HG03064 (cell line): ENCODE measurements around the gene PCDH1.
"Not testable (repeated sequence)": the region's sequence is repeated elsewhere in the genome, so short reads cannot be mapped to it uniquely, and the experiment has no call there.

Experiments
- ATAC-seq: cut with Tn5 transposase; IDR thresholded peaks from one replicate; pipeline ENCODE4 v1.9.1; 2021; ENCODE audit warnings: low read depth; ENCODE audit not compliant: unreplicated experiment

PCDH1 gene

DNA sequence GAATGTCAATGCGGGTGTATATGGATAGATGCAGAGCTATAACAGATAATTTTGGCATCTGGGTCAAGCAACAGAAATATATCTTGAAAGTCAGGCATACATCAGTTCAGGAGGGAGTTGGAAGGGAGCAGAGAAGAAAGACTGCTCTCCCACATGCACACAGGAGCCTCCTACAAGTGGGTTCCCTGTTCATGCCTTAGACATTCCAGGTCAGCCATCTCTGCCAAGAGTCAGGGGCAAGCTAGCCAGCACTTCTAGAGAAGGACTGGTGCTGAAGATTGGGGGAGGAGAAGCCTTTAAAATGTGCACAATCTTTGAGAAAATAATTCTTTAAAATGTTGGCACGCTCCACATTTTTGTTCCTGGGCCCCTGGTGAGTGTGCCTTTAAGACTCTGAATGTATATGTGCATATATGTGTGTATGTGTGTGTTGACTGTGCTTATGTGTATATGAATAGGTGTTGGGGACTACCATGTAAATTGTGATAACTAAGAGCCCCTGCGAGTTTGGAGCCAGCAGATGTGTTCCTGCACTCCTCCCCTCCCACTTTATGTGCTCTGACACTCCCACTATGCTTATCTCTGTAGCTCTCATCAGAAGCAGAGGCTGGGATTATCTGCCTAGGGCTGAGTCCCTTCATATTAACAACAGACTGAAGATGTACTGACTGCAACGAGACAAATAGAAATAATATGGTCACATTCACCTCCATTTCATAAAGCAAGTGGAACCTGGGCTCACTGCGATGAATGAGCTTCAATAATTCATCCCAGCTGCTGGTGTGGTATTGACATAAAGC, 24.0 kb upstream of the PCDH1 start:
- no peak for ATAC-seq

DNA sequence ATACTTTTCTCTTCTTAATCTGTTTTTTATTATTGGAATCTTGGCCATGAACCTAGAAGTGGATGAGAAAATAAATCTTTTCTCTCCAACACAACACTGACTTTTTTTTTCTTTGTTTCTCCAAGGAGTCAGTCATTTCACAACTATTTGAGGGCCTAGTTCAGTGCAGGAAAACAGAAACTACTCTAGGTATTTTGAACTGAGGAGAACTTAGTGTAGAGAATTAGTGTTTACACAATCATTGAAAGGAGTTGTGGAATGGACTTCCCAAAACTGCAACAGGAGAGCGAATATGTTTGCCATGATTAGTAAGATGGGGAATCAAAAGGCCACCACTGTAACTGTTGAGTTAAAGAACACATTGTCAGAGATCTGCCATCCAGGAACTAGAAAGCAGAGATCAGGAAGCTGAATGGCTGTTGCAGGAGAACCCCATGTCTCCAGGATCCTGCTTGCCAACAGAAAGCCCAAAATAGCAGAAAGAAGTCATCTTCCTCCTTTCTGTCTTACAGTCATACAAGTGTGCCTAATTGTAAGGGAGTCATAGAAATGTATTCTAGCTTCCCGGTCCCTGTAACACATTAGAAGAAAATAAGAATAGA, 20.3 kb upstream of the PCDH1 start:
- no peak for ATAC-seq

DNA sequence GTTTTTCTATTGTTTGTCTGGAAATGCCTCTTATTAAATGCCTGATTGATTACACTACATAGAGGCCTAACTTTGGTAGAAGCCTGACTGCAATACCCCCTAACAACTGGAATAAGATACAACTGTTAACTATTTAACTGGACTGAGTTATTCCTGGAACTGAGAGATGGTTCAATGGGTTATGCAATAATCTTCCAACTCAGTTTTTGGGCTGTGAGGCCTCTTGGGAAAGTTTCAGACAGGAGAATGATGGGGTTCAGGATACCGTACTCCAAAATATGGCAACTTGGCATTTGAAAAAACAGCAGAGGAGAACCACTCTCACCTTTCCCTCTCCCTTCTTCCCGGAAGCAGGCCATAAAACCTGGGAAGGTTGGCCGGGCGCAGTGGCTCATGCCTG, 19.2 kb upstream of the PCDH1 start:
- no peak for ATAC-seq

DNA sequence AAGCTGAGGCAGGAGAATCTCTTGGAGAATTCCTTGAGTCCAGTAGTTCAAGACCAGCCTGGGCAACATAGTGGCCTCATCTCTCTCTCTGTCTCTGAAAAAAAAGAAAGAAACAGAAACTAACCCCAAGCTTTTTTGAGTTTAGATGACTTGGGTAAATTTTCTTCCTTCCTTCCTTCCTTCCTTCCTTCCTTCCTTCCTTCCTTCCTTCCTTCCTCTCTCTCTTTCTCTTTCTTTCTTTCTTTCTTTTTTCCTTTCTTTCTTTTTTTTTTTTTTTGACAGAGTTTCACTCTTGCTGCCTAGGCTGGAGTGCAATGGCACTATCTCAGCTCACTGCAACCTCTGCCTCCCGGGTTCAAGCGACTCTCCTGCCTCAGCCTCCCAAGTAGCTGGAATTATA, 12.2 kb upstream of the PCDH1 start:
- not testable (repeated sequence) for ATAC-seq

DNA sequence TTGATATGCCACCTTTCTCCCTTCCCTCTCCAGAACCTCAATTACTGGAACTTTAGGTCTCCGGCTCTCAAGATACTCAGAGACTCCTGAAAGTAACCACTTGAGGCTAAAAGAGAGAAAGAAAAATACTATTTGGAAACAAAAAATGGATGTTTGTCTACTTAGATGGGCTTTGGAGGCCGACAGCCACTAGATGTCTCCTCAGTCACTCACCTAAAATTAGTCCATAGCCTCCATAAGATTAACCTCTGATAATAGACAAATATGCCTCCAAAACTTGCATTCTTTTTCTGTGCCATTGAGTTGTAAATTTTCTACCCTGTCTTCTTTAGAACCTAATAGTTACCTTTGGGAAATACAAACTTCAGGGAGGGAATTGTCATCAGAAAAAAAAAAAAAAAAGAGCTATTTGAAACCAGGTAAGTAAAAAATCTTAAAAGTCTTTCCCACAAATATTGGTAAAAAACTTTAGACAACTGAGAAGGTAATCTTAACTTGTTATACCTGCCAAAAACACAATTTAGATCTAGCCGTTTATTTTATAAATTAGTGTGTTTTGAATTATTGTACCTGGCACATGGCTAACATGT, 11.2 kb upstream of the PCDH1 start:
- ATAC-seq = no peak

DNA sequence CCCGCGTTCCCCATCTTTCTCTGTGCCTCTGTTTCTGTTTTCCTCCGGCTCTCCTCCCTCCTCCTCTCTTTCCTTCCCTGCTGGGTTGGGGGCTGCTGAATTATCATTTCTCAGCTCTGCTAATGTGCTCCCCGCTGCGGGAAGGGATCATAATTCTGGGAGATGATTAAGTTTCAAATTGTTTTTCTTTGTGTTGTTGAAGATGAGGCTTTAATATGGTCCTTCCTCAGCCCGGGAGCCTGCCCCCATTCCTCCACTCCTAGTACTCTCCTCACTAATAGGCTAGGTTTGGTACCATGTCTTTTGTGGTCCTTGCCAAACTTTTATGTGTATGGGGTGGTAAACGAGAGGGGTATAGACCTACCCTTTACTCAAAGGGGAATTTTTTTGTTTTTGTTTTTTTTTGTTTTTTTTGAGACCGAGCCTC, 5.7 kb upstream of the PCDH1 start:
- ATAC-seq = no peak

DNA sequence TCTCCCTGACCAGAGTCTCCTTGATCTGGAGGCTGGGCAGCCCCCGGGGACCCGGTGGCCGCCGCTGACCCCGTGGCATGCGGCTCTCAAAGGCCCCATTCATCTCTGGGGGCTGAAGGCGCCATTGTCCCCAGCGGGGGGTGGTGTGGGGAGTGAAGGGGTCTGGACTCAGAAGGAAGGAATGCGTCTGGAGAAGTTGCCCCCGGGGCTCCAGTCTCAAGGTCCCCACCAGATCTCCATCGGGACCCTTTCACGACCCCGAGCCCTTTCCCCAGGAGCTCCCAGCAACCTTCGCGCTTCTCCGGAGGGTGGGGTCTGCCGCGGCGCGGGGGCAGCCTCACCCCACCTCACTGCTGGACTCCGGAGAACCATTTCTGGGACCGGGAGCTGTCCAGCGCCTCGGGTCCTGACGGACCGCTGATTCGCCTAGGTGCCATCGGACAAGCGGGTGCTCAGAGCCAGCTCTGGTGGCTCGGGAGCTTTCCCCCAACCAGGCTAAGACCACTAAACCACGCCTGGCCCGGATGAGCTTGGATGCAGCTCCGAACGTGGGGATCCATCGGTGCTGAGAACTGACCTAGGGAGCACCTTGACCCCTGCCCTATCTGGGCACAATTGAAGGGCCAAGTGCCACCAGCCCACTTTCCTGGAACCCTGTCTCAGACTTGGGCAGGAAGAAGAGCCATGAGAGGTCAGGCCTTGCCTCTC, 5.1 kb upstream of the PCDH1 start:
- no peak for ATAC-seq

DNA sequence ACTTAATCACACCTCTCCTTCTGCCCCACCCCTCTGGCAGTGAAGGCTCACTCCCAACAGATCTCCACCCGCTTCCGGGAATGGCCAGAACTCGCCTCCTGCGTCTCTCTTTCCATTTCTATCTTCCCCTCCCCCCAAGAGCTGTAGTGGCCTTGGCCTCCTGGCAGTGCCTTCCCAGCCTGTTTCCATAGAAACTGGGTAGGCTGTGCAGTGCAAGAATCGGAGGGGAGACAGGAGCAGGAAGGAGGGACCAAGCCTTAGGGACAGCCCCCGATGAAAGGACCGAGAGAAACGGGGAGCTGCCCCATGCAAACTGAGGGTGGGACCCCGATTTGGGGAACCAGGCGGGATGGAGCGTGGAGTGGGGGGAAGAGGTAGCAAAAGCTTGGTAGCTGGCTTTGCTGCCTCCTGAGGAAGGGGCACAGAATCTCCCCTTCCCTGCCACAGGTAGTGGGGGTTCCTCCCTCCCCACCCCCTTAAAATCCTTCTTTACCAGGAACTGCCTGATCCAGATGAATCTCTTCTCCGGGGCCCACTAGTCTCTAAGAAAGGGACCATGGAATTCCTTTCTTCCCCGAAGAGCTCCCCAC, 4.5 kb upstream of the PCDH1 start:
- no peak for ATAC-seq

DNA sequence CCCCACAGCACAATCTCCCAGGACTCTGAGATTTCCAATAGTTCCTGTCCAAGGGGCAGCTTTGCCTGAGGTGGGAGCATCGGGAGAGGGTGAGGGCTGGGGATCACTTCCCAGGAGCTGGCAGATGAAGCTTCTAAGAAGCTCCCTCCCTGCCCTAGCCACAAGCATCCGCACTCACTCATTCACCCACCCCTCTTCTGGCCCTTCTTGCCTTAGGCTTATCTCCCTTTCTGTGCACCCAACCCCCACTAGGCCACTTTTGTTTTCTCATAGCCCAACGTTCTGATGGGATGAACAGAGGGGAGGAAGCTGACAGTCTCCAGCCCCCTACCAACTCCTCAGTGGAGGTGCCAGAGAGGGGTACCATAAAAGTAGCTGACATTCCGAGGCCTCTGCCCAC, 3.7 kb upstream of the PCDH1 start:
- ATAC-seq = no peak

DNA sequence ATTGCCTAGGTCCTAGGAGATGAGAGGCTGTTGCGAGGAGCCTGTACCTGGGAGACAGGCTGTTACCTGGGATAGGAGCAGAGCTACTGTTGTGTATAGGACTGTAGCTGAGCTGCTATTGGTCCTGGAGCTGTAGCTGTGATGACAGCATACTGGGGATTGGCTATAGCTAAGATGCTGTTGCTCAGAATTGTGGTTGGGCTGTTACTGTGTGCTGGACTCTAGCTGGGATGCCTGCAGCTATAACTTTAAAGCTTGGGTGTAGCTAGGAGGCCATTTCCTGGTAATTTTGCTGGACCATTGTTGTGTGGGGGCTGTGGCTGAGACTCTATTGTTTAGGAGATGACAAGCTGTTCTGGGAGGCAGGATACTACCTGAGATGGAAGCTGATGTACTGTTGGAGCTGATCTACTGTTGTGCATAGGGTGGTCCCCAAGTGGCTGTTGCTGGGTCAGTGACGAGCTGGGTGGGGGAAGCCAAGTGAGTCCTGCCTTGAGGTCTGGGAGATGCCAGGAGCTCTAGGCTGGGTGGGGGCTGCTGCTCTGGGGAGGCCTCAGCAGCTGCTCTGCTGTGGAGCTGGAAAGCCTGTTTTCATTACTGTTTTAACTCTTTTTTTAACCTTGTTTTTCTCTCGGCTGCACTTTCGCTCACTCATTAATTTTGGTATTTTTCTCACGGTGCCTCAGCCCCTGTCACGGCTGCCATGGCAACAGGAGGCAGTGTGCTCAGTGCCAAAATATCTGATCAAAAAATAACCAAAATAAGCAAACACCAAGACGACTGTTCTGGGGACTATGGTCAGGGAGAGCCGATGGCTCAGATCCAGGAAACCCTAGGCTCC, 3.0 kb upstream of the PCDH1 start:
- no peak for ATAC-seq

DNA sequence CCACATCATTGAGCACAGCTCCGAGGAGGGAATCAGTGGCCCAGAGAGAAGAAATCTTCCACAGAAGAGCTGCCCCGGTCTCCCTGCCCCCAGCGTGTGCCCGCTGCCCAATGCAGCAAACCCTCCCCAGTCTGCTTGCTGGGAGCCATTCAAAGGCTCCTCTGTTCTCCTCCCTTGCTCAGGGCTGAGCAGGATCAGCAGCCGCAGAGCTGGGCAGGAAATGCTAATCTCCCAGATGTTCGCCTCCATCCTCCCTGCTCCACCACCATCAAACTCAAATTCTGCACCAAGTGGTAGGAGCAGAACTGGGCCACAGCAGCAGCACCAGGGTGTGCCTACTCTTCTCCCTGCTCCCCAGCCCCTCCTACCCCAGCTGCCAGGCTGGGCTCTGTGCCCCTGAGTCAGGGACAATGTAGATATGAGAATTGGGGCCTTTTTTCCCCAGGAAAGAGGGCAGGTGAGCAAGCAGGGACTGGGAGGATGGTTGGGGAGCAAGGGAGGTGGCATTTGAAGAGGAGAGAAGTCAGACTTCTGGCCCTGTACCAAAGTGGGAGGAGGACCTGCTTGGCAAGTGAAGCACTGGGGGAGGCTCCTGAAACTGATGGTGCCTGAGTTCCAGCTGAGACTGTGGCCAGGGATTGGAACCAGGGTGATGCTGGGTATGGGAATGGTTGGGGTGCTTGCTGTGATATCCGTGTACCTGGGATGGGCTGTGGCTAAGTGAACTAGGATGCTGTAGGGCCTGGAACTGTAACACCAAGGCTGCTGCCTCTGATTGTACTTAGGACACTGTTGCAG, 1.9 kb upstream of the PCDH1 start:
- ATAC-seq = no peak

DNA sequence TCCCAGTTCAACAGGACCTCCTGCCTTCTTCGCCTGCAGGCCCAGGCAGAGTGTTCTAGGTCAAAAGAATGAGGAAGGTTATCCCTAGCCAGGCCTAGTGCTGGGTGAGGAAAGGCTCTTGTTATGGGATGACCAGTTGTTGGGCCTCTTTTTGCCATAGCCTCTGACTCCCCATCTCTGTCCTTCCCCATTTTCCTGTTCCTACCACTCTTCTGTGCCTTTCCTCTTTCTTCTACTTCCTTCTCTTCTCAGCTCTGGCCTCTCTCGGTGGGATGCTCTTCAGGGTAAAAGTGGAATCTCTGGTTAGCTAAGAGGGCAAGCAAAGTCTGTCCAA, 1.2 kb upstream of the PCDH1 start:
- no peak for ATAC-seq

DNA sequence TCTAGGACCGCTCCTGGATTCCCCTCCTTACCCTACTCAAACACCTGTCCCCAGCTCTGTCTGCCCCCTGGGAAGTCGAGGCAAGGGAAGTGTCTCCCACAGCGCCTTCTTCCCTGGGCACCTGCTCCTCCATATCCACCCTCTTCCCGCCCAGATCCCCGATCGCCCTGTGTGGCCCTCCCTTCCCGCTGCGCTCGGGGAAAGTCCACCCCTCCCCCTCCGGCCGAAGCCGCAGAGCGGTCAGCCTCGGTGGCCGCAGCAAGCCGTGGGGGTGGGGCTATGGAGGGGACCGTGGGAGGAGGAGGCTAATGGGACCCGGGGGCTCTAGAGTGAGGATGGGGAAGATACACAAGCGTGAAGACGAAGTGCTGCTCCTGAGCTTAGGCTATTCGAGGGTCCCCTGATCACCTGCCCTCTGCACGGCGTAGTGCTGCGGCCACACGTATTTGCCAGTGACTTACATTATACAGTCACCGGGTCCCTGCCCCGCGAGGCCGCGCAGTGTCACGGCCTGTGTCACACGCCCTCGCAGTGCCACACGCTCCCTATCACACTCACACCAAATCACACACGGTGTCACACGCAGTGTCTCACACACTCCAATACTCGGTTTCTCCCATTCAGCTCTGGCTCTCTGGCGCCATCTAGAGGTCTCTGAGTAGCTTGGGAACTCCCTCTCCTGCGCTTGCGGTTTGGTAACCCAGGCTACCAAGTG, 658 bp upstream of the PCDH1 start:
- ATAC-seq = peak; percentile 89

DNA sequence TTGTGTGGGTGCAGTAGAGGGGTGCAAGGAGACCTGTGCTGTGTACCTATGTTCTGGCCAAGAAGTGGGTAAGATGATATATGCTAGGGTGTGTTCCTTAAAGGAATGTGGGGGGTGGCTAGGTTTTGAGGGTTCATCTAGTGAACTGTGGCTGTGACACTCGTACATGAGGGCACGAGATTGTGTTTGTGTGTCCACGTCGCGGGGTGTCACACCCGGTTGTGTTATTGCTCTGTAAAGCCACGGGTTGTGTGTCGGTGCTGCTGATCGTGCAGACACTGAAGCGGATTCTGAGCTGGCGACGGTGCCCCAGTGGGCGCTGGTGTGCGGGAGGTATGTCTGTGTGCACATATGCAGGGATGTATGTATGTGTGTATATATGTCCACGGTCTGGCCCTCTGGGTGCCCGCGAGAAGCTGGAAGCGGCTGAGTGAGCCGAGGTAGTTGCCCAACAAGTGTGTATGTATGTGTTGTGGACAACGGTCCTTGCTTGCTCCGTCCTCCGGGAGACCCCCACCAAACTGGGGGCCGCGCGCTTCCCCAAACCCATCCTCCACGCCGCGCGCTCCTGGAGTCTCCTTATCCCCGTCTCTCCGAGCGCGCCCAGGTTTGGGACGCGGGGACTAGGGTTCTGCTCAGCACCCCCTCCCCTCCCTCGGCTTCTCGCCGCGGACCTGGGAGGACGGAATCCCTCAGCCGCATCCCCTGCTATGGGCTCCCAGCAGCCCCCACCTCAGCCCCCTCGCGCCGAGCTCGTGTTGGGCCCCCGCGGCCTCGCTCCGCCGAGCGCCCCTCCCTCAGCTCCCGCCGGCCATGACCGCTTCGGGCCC, 639 bp downstream of the PCDH1 start:
- no peak for ATAC-seq

DNA sequence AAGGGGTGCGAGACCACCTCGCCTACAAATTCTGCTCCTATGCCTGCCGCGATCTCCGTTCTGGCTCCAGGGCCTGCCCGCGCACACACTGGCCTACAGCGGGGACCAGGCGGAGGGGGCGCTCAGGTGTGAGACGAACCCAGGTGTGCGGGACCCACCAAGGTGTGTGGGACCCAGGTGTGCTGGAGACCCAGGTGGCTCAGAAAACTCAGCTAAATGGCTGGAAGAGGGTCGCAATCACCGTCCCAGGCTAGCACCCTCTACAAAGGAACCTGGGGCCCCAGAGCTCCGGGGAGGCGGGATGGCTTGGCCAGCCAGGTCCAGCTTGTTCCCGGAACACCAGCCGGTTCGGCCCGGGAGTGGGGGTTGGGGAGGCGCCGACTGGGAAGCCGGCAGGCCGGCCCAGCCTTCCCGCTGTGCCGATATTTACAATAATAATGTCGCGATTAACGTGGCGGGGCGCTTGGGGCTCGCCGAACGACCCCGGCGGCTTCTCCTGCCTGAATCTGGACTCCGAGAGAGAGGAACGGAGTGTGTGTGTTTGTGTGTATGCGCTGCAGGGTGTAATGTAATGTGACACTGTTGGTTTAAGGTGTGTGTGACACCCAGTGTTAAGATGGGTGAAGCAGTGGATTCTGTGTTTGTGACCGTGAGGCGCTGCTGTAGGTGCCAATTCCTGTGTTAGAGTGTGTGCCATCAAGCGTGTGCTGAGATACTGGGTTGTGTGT, 1.4 kb downstream of the PCDH1 start:
- no peak for ATAC-seq

DNA sequence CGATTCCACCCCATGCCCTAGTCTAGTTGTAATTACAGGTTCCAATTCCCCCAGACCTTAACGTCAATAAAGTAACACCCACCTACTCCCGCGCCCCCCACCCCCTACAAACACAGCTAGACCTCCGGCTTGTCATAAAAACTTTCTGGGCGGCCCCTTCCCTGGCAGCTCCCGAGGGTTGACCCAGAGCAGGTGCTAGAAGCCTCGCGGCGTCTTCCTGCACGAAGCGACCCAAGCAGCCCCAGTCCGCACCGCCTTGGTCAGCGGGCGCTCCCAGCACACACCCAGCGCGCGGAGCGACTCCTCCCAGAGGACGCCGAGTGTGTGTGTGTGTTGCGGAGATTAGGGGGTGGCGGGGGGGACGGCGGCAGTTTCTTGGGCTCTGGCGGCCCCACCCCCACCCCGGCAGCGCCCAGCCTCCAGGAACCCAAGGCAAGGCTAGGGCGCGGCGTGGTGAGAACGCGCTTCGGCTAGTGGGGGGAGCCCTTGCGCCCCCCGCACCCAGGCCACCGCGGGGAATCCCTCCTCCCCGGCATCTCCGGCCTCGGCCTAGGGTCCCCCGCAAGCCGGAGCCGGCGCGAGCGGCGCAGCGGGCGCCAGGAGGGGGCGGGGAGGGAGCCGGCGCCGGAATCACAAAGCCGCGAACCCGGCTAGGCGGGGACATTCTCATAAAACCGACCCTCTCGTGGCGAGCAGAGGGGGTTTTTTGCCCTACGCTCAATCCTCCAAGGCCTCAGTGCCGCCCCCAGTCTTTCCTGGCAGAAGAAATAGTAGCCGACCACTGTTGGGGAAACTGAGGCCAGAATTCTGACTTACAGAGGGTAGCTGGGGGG, 2.2 kb downstream of the PCDH1 start:
- no peak for ATAC-seq
